Esophagus muscularis mucosa (tissue), 4 donors: Measurements from ENCODE around the gene AUP1.

ENCODE experiments used
- EP300 ChIP-seq: sonication (generic); formaldehyde crosslinking; IDR thresholded peaks from one replicate; pipeline ENCODE4 v1.6.1; 2017; ENCODE audit warnings: antibody characterized with exemption
- POLR2A ChIP-seq: fragments of 450-650 bp; IDR thresholded peaks from one replicate; pipeline ENCODE4 v1.6.1; 2017; ENCODE audit warnings: antibody characterized with exemption, moderate library complexity, mild to moderate bottlenecking, low read depth
- TF ChIP-seq, protein P1 (sequence below), 3 experiments: fragments of 200-600 bp in 2 of 3; fragments of 450-650 bp in 1 of 3; sonication (generic) in 2 of 3; IDR thresholded peaks; one replicate each; pipeline ENCODE4 v1.5.1; 2017 to 2019; ENCODE audit warnings: antibody characterized with exemption in 3 of 3, mild to moderate bottlenecking in 2 of 3, moderate library complexity in 1 of 3

DNA sequence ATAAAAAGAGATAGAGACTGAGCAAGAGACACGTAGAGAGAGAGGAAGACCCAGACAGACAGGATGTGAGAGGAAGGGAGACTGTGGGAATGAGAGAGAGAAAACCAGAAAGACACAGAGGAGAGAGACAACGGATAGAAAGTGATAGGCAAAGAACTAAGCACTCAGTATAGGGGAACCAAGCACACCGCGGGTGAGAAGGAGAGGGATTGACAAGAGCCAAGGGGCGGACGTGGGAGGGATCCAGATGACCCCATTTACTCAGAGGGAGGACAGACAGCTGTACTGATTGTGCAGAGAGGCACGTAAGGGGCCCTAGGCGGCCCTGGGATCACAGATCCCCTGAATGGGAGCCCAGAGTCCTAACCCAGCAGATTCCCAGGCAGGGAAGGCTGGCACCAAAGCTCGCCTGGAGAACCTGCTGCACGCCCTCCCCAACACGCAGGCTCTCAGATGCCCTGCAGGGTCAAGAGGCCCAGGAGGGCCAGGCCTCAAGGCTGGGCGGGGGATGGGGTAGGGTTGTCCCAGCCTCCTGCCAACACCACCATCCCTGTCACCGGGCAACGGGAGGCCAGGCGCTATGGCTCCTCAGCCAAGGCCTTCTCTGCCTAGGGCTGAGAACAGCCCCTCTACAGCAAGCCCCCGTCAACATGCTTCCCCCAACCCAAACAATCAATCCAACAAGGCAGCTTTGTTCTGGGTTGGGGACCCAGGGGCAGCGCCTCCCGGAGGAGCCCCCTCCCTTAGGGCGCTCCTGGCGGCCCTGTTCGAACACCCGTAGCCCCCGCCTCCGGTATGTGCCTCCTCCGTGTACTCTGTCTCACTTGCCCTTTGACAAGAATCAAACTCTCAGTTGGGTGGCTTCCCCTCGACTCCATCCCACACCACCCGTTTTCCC is 23.7 kb upstream of the AUP1 start:
- TF ChIP-seq, protein P1, sequence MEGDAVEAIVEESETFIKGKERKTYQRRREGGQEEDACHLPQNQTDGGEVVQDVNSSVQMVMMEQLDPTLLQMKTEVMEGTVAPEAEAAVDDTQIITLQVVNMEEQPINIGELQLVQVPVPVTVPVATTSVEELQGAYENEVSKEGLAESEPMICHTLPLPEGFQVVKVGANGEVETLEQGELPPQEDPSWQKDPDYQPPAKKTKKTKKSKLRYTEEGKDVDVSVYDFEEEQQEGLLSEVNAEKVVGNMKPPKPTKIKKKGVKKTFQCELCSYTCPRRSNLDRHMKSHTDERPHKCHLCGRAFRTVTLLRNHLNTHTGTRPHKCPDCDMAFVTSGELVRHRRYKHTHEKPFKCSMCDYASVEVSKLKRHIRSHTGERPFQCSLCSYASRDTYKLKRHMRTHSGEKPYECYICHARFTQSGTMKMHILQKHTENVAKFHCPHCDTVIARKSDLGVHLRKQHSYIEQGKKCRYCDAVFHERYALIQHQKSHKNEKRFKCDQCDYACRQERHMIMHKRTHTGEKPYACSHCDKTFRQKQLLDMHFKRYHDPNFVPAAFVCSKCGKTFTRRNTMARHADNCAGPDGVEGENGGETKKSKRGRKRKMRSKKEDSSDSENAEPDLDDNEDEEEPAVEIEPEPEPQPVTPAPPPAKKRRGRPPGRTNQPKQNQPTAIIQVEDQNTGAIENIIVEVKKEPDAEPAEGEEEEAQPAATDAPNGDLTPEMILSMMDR (IDR thresholded peaks at IDR 0.05) = no peak
- TF ChIP-seq EP300 (no peak), POLR2A (no peak)
